Neural cell (in vitro differentiated cells): Measurements from ENCODE around the gene CCDC40.

Experiments used
- POLR2AphosphoS5 ChIP-seq: IDR thresholded peaks from 2 replicates; pipeline ENCODE4 v1.6.1; 2012
- REST ChIP-seq: IDR thresholded peaks from 2 replicates; pipeline ENCODE4 v1.6.1; 2012; ENCODE audit warnings: borderline replicate concordance
- TF ChIP-seq, protein P1 (sequence below): fragments of 450-650 bp; IDR thresholded peaks from 2 replicates; pipeline ENCODE4 v1.5.1; 2014; ENCODE audit warnings: antibody characterized with exemption, mild to moderate bottlenecking, moderate library complexity; ENCODE audit not compliant: poor library complexity, severe bottlenecking

GRCh38 chr17:80107231-80108021 is 71.0 kb downstream of the CCDC40 start:
- TF ChIP-seq REST (no peak), POLR2AphosphoS5 (no peak)
- TF ChIP-seq, protein P1, sequence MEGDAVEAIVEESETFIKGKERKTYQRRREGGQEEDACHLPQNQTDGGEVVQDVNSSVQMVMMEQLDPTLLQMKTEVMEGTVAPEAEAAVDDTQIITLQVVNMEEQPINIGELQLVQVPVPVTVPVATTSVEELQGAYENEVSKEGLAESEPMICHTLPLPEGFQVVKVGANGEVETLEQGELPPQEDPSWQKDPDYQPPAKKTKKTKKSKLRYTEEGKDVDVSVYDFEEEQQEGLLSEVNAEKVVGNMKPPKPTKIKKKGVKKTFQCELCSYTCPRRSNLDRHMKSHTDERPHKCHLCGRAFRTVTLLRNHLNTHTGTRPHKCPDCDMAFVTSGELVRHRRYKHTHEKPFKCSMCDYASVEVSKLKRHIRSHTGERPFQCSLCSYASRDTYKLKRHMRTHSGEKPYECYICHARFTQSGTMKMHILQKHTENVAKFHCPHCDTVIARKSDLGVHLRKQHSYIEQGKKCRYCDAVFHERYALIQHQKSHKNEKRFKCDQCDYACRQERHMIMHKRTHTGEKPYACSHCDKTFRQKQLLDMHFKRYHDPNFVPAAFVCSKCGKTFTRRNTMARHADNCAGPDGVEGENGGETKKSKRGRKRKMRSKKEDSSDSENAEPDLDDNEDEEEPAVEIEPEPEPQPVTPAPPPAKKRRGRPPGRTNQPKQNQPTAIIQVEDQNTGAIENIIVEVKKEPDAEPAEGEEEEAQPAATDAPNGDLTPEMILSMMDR: no peak
